GM18508 (cell line): ENCODE results near the gene TMEM232.

ENCODE experiments used
- ATAC-seq: cut with Tn5 transposase; IDR thresholded peaks from one replicate; pipeline ENCODE4 v1.9.1; 2021; ENCODE audit warnings: moderate number of reproducible peaks; ENCODE audit not compliant: insufficient read depth, unreplicated experiment

Gene TMEM232

DNA sequence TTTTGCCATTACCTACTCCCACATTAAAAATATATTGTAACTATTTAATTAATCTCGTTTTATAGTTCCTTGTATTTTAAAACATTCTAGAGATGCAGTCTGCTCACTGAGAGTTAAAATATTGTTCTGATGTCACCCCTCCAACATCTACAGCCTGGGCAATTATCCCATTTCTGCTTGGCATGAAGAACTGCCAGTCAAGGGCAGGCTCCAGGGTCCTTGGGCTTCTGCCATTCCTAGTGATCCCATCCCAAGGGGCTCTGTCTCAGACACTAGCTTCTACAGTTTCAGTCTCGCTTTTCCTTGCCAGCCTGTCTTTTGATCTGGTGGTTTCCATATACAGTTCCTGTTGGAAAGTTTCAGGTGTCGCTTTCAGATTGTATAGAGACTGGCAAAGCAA, 287.2 kb downstream of the TMEM232 start:
- no peak for ATAC-seq

DNA sequence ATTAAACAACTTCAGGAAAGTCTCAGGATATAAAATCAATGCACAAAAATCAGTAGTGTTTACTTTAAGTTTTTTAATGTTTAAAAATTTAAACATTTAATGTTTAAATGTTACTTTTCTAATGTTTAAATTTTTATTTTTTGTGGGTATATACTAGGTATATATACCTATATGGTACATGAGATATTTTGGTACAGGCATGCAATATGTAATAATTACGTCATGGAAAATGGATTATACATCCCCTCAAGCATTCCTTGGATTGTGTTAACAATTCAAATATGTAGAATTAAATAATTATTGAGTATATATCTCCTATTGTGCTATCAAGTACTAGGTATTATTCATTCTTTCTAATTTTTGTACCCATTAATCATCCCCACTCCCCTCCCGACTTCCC, 291.3 kb downstream of the TMEM232 start:
- no peak for ATAC-seq

DNA sequence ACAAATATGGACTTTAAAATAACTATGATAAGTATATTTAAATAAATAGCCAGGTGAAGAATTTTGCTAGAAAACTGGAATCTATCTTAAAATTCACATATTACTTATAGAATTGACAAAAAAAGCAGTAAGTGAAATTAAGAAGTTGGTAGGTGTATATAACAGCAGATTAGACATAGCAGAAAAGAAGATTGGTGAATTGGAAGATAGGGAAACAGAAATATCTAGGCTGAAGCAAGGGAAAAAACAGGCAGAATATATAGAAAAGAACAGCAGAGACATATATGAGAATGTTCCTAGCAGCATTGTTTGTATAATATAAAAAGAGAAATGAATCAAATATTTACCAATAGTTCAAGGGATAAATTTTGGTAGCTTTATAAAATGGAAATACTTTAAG, 294.9 kb downstream of the TMEM232 start:
- no peak for ATAC-seq

DNA sequence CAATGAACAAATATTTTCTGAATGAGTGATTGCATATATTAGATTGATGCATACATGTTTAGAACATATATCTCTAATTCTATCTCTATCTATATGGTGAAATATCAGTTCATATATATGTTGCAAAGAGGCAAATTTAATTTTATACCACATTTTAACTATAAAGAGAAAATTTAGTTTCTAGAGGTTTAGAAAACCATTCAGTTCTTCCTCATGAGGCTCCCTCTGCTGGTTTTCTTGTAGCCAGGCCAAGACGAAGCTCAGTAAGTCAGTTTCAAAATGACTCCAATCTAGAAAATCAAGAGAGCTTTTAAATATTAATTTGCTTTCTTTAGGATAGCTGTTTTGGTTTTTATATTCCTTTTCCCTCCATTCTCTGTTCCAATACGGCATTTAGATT, 312.1 kb downstream of the TMEM232 start:
- peak; percentile 52 for ATAC-seq

DNA sequence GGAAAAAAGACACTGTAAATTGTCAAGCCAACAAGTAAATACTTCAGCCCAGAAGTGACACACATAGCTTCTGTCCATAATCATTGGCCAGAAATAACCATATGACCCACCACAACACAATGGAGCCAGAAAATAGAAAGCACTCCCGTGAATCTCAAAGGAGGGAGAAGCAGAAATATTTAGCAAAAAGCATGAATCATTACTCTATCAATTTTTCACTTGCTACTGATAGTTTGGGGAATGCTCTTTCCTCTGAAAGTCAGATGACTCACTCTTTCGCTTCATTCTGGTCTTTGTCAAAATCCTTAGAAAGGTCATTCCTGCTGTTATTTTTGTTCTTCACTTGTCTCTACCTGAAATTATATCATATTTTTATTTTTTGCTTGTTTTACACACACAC, 312.6 kb downstream of the TMEM232 start:
- ATAC-seq = no peak

DNA sequence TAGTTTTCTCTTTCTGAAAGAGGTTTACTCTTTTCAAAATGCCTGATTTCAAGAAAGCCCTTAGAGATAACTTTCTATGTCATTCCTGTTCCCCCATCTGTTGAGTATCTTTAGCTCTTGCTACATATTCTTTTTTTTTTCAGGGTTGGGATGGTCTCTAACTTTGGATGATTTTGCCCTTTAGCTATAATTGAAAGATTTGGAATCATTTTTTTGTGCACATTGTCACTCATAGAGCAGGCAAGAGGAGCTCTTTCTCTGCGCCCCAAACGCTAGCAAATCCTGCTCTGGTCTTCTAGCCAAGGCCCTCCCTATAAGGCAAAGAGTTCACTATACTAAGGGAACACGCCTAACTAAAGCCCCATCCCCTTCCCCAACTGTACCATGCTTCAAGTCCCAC, 316.9 kb downstream of the TMEM232 start:
- ATAC-seq = no peak

DNA sequence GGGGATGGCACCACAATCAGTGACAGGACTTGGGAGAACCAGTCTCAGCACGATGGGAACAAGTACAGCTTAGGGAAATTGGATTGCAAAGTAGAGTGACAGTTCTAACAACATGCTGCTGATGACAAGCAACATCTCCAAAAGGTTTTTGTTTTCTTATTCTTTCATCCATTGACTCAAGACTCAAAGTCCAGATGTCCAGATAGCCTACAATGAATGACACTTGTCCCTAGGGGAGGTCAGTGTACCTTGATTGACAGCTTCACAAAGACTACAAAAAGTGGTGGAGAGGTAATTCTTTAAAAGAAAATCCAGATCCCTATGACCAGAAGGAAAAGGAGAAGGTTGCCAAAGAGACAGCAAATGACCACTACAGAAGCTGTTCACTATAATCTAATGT, 323.9 kb downstream of the TMEM232 start:
- ATAC-seq = no peak

DNA sequence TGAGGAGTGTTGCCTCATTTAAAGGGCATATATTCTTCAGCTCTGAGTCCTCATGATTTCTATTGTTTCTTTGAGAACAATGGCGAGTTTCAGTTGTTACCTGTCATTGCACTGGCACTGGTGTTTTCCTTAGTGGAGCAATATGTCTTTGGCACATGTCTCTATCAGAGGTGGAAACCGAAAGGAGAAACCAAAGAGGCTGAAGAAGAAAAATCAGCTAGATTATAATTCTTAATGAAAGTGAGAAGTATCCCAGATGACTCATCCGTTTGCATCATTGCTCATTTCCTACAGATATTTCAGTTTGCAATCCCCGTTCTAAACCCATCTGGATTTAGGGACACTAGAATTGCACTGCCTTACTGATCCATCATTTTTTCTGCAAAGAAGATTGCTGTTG, 324.6 kb downstream of the TMEM232 start:
- no peak for ATAC-seq

DNA sequence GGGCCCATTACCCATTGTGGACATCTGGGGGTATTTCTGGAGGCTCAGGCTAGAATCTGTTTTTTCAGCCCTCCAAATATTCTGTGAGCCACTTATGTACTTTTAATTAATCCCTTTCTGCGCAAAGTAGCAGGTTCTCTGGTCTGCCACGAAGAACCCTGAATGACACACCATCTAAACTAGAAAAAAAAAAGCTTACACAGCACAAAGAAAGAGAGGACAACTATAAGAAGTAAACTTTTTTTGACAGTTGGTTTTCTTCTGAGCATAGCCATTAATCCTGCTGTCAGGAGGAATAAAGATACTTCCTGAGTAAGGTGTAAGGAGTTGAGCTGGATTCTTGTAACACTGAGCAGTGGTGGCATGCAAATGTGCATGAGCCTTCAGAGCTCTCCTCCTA, 327.5 kb downstream of the TMEM232 start:
- ATAC-seq = no peak

DNA sequence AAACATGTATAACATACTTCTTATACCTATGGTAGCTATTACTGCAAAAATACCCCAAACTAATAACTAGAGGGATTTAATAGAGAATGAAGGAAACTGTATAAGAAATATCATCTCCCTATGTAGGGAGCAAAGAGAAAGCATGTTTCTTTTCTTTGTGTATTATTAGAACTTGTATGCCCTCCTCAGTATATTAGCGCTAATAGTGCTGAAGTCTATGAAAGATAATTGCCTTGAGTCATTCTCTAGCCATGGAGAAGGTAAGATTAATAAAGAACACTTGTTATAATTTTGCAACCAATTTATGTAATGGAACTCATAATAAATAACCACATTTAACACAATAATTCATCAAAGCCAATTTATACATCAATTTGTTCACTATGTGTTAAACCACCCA, 329.2 kb downstream of the TMEM232 start:
- no peak for ATAC-seq

DNA sequence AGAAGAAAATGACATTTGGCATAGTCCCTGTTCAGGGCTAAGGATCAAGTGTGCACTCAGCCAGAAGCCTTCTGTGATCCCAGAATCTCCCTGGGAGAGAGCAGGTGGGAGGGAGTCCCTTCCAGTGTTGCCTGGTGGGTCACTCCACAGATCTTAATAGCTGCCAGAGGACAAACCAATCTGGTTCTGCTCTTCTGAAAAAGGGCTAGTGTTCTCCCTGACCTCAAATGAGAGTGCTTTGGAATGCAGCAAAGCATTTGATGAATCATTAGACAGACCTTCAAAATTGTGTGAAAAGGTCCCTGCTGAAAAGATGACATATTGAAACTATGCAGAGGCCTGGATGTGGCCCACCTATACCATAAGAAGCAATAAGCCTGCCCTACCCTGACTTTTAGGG, 339.7 kb downstream of the TMEM232 start:
- no peak for ATAC-seq

DNA sequence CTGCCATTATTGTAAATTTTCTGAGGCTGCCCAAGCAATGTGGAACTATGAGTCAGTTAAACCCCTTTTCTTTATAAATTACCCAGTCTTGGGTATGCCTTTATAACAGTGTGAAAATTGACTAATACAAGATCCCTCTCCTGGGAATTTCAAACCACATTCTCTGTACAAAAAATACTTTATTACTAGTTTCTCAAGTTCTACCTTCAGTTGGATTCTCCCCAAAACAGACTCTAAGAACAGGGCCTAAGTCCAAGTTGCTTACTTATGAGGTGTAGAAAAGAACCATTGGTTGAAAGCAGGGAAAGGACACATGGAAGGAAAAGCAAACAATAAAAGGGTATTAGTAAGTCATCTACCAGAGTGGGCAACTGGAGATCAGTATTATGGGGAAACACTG, 343.2 kb downstream of the TMEM232 start:
- no peak for ATAC-seq

DNA sequence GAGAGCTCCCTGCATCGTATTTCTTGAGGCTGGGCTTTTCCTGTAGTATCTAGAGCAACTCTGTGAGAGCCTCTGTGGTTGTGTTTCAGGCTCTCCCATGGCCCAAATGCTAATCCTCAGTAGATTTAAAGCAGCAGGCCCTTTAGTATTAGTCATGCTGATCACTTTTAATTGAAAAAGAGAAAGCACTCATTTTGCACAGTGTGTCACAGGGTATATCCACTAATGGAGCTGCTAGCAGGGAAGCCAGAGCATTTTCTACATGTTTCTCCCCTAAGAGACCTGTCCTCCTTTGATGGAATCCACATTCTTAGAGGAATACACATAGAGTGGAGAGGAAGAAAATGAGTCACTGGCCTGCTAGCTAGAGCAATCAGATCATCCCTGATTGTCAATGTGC, 348.5 kb downstream of the TMEM232 start:
- no peak for ATAC-seq

DNA sequence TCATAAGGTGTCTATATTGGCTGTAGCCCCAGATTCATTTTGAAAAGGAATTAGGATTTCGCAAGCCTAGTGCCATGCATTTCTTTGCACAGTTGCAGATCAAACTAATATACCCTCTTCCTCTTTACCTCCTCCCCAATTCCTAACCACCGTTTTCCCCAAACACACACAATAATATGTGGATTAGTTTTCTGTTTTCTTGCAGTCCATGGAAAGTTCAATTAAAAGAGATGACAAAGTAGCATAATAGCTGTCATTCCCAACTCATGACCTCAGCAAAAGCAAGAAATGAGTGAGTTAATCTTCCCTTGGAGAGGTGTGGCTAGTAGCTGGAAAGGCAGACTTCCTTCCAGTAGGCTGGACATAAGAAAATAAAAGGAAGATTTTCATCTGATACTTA, 349.1 kb downstream of the TMEM232 start:
- no peak for ATAC-seq

DNA sequence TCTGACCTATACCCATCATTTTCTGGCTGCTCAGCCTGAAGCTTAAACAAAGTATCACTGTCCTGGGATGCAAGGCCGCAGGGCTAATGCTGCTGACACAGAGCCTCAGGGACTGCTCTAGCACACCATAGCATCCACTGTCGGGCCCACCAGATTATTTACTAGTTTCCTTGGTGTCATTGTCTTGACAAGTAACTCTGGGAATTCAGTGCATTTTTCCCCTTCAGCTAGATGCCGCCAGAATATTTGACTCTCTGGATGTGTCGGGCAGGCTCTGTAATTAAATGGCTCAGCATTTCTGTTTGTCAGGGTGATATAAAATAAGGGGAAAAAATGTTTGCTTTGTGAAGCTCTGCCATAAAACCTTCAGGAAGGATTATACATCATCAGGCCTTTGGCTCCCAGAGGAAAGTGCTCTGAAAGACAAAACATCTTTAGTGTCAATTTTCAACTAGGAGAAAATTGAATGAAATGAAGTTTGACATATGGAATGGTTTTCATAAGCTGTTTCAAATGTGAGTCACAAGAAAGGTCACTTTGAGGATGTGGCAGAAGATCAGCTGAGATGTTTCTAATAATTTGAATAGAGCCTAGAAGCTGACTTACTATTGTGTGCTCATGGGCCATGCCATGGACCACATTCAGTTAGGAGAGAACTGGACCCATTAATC, 350.1 kb downstream of the TMEM232 start:
- ATAC-seq = no peak

DNA sequence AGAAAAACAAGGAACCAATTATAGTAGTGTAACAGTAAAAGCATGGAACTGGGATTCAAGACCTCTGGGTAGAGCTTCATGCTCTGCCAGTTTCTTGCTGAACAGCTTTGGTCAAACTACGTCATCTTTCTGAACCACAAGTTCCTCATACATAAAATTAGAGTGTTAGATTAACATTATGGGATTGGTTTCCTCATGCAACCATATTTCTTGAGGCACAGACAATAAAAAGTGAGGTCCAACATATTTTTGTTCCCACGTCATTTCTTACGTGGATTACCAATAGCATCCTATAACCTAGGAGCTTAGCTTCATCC, 354.8 kb downstream of the TMEM232 start:
- ATAC-seq = peak; percentile 96

DNA sequence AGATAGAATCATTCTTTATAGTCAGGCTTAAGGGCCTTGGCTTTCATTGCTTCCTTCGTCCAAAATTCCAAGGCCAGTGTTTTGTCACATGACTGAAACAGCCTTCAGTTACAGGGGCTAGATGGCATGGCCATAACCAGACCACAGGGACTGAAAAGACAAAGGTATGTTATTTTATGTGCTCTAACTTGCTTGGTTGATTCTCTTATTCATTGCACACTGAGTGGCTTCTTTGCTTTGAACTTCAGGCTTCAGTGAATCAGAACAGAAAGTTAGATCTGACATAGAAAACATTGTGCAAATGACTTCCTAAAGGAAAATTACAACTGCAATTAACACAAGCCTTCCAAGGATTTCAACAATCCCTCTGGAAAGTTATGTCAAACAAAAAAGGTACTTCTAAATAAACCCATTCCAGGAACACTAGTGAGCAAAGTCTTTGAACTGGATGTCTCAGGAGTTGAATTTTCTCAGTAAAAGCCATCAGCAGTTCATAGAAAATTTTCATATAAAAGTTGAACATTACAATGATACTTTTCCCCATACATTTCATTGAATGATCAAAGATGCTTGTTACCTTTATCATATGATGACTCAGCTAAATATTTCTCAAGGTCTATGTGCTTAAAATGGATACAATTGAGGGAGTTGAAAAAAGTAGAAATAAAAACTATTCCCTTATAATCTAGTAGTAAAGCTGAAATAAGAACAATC, 355.3 kb downstream of the TMEM232 start:
- no peak for ATAC-seq
